HG03575 (cell line): ENCODE results near the gene YWHAB.

Experiments
- ATAC-seq: cut with Tn5 transposase; IDR thresholded peaks from one replicate; pipeline ENCODE4 v1.9.1; 2021; ENCODE audit not compliant: unreplicated experiment, insufficient number of reproducible peaks, low FRiP score; ENCODE audit errors: extremely low read depth

Gene YWHAB

DNA sequence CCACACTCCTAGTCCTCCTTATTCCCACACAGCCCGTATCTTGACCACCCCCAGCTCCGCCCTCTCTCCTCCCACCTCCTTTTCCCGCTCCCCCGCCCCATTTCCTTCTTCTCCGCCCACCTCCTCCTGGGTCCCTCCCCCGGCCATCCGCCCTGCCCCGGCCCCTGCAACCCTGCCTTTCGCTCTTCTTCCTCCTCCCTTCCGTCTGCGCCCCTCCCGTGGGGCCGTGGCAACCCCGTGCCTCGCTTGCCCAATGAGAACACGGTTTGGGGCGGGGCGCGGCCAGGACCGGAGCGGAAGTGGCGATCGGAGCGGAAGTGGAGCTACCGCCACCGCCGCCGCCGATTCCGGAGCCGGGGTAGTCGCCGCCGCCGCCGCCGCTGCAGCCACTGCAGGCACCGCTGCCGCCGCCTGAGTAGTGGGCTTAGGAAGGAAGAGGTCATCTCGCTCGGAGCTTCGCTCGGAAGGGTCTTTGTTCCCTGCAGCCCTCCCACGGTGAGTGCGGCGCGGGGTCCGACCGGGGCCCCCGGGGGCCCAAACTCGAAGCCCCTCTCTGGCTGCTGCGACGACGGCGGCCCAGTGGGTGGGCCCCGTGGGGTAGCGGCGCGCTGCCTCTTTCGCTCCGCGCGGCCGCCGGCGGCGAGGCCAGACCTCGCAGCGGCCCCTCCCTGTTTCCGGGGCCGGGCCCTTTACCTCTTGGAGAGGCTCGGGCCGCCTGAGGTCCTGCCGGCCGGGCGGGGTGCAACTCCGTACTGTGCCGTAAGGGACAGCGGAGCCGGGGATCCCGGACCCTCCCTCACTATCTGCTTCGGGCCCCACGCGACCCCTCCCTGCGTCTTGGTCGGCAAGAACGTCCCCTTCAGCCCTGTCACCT, at the start of gene YWHAB:
Gene YWHAB (plus strand): TSS at position 314 of the 874 bp plus-strand sequence. CDS start 15,829 bp downstream, outside the sequence.
- ATAC-seq: no peak

DNA sequence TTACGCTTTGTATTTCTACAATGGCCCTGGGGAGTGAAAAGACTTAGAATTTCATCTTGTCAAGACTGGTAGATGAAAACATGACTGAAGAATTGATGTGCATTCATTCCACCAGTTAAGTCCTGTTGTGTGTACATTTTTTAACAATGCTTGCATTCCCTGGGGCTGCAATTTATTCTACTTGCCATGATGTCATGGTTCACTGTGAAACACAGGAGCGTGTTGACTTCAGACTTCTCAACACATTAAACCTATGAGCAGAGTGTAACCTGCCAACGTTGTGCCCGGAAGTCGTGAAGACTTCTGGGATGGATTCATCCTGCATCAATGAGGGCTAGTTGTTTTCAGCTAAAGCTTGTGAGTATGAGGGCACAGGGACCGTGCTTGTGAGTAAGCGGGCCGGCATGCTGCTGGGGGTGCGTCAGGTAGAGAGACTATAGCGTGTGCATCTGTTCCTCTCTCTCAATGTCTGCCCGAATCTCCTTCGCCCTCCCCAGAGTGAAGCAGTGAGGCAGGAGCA, 48.8 kb upstream of the YWHAB start:
- ATAC-seq: no peak

DNA sequence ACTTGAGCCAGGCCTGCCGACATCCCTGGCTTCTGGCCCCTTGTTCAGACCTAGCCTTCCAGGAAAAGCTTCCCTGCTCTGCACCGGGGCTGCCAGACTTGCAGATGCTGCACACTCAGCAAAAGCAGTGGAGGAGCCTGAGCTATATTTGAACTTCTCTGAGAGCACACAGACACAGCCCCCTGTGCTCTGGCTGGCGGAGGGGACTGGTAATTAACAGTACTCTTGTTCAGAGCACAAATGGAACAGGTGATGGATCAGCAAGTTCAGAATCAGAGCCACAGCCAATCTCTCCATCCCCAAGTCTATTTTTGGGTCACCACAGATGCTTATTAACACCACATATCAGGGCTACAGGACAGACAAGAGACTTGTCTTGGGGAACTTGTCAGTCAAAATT, 47.6 kb upstream of the YWHAB start:
- ATAC-seq: no peak

DNA sequence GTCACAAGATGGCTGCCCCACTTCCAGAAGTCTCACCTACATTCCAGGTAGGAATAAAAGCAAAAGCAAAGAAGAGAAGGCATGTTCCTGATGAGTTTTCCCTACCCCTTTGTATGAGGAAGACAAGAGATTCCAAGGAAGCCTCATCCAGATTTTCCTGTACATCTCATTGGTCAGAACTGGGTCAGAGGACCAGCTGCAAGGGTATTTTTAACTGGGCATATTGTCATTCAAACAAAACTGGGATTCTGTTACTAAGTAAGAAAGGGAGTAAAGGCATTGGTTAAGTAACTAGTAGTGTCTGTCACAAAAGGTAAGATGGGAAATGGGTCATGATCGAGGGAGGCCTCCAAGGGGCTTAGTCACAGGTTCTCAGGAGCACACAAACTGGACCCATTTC, 47.0 kb upstream of the YWHAB start:
- ATAC-seq: no peak

DNA sequence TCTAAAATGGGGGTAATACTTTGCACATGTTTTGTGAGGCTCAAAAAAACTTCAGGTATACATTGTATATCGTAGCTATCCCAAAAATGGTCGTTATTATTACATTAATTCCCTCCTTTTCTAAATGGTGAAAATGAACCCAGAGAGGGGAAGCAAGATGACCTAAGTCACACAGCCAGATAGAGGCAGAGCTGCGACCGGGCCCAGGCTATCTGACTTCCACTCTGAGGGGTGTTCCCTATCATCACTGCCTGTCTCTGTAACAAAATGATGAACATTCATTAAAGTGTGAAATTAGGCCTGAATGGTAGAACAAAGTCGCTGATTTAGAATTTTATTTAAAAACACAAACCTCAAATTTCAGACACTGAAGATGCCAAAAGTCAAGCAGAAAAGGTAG, 46.0 kb upstream of the YWHAB start:
- no peak for ATAC-seq

DNA sequence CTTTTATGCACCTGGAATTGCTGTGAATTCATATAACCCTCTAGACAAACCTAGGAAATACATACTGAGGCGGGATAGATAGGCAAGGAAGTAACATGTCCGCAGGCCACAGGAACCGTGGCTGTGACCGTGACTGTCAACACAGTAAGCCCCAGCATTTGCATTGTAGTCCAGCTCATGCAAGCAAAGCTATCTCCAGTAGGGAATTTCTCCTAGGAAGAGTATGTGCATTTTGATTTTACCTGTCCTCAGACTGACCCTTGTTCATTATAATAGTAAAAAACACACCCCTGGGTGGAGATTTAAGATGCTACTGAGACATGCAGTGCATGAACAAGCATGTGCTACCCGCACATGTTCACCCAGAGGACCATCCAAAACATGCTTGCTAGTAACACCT, 44.7 kb upstream of the YWHAB start:
- no peak for ATAC-seq

DNA sequence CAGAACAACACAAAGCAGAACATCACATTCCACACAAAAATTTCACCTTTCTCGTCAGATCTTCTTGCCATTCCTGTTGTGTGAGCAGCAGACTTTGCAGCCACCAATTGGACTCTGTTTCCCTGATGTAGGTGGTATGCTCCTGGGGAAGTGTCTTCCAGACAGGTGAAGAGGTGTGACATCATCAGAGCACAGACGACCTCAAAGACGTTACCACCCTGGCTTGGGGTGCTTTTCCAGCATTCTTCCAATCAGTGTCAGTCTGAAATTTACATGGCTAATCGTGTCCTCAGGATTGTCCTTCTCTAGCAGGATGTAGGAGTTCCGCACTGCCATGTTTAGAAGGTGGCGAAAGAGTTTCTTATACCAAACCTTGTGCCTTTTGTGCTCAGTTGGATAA, 43.5 kb upstream of the YWHAB start:
- ATAC-seq: no peak

DNA sequence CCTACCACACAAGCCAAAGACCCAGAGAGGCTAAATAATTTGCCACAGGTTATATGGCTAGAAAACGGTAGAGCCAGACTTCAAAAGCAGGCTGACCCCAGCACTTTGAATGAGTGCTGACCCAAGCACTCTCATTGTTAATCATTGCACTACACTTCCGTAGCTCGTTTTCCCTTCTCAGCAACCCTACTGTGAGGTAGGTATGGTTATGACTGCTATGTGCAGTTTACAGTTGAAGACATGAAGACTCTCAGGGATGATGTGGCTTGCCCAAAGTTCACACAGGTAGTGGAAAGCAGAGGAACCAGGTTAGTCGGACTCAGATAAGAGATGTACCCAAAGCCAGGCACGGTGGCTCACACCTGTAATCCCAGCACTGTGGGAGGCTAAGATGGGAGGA, 41.6 kb upstream of the YWHAB start:
- ATAC-seq: no peak

DNA sequence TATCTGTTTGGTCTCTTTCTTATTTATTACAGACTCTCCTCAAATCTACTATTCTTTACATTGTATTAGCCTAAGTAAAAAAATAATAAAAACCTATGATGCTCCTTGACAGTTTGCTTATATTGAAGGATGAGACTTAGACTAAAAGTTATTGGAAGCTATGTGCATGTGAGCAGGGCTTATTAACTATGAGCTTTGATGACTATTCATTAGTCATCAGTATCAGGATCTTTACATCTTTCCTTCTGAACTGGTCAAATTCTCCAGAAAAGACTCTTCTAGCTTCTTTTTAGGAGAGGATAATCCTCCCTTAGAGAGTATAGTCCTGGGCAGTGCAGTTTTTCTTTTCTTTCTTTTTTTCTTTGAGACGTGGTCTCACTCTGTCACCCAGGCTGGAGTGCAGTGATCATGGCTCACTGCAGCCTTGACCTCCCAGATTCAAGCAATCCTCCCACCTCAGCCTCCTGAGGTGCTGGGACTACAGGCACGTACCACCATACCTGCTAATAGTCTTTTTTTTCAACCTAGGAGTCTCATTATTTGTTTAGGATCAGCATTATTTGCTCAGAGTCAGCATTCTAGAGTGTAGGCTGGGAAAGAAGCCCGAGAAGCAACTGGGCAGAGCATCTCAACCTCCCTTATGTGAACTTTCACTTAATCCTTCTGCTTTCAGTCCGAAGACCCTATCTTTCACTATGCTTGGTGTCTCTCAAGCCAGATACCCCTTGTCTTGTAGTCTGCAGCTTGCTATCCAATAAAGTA, 37.1 kb upstream of the YWHAB start:
- no peak for ATAC-seq

DNA sequence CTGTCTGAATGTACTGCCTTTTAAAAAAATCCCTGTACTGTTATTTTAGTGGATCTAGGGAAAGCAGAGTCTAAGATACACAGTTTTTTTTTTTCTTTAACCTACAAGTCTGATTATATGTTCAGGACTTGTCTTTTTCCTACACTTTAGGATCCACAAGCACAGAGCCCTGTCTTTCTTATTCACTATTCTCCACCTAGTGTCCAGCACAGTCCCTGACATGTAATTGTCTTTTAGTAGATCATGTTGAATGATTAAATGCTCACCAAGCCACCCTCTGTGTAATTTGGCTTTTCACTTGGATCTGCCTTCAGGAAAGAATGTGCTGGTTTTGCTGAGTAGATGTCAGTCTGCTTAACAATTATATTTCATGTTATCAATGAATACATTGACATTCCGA, 35.8 kb upstream of the YWHAB start:
- no peak for ATAC-seq

DNA sequence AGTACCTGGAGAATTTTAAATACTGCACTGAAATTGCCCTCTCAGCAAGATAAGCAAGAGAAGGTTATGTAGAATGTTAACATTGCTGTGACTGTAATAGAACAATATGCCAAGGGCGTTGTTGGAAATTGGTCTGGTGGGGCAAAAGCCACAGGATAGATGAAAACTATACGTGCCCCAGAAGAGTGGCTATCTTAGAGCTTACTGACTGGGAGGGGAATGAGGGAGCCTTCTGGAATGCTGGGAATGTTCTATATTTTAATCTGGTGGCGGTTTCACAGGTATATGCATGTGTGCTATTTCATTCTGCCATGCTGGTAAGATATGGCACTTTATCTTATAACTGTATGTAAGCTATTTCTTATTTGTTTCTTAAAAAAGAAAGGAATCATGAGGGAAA, 35.2 kb upstream of the YWHAB start:
- no peak for ATAC-seq

DNA sequence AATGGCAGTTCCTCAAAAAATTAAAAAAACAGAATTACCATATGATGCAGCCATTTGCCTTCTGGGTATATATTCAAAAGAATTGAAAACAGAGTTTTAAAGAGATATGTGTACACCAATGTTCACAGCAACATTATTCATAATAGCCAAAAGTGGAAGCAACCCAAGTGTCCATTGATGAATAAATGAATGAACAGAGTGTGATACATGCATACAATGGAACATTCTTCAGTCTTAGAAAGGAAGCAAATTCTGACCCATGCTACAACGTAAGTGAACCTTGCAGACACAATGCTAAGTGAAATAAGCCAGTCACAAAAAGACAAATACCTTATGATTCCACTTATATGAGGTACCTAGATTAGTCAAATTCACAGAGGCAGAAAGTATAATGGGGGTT, 34.7 kb upstream of the YWHAB start:
- ATAC-seq: no peak

DNA sequence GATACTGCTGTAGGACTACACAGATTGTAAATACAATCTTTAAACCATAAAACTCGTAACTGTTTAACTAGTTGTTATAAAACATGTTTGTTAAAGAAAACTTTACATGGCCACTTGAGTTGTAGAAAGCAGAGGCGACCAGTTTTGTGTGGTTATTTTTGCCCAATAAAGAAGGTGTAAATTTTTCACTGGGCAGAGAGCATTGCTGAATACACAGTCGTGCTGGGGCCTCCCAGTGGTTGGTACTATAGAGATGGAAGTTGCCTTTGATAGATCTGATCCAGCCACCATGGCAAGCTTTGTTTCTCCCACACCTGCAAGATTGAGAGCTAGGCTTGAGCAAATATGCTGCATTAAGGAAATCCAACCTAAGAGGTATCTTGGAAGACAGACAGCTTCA, 34.0 kb upstream of the YWHAB start:
- no peak for ATAC-seq

DNA sequence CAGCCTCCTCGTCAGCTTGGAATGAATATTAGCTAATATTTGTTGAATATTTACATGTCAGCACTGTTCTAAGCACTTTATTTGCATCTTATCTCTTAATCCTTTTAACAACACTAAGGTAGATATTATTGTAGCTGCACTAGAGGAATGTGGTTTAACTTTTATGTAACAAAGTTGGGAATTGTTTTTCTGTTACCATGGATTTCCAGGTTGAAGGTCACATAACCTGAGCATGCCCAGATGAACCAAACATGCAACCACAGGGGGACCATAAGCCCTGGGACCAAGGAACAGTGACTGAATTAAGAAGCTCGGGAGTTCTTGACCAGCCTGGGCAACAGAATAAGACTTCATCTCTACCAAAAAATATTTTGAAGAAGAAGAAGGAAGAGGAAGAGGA, 29.1 kb upstream of the YWHAB start:
- no peak for ATAC-seq

DNA sequence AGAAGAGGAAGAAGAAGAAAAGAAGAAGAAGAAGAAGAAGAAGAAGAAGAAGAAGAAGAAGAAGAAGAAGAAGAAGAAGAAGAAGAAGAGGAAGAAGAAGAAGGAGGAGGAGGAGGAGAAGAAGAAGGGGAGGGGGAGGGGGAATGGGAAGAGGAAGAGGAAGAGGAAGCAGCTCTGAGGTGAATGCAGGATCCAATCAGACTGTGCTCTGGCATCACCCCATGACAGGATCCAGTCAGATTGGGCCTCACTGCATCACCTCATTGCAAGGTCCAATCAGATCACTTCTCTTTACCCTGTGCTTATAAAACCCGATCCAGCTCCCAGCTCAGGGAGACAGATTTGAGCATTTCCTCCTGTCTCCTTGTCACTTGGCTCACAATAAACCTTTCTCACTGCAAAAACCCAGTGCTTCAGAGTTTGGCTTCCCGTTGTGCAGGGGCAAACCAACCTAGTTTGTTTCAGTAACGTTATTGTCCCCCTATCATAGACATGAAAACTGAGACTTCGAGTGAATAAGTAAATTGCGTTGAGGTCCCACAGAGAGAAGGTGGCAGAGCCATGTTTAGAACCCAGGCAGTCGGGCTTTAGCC, 28.6 kb upstream of the YWHAB start:
- no peak for ATAC-seq

DNA sequence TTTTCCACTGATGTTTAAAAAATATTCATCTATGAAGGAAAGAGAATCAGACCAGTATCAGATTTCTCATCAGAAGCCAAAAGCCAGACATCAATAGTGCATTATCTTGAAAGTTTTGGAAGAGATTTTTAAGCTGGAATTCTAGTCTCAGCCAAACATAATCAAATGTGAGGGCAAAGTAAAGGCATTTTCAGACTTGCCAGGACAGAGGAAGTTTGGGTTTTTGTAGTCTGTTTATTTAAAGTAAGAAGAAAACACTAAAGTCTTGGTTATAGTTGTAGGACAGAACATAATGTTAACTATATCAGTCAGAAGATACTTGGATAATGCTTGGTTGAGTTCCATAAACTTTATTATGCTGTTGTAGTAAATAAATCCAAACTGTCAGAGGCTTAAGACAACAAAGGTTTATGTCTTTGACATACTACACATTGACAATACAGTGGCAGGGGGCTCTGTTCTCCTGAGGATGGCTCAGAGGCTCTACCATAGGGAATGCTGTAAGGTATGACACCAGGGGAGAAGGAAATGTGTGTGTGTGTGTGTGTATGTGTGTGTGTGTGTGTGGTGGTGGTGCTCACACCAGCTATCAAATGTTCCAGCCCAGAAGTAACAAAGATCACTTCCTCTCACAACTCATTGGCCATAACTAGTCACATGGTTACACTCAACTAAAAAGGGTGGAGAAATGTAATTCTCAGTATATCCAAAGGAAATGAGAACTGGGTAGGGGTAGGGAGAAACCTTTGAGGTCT, 26.7 kb upstream of the YWHAB start:
- no peak for ATAC-seq

DNA sequence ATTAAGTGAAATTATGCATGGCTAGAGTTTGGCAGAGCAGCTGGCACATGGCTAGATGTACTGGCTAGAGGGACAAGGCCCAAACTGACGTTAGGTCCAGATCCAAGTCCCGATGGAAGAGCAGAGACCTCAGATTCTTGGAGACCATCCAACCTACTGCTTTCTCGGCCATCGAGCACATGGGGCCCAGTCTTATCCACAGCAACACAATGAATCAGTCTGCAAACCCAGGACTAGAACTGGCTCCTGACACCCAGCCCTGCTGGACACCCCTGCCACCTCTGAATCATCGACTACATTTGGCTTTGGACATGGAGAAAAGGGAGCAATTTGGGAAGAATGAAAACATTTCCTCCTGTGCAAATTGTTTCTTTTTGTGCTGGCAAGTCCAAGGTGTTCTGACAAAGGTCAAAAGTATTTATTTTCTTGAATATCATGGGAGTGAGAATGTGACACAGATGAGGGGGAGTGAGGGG, 23.9 kb upstream of the YWHAB start:
- no peak for ATAC-seq

DNA sequence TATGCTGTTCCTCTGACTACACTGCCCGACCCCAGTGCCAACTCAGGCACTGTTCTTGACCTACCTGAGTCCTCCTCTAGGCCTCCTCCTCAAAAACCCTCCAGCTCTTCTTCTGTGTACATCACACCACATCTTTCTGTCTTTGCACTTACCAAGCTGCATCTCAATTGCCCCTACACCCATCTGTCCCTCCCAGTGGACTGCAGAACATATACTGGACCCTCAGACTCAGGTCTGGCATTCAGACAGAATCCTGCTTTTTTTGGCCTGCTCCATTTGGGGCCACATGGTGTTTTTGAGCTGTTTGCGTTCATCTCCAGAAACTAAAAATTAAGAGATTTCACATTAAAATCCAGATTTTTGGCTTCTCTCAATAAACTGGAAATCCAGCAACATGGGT, 23.2 kb upstream of the YWHAB start:
- ATAC-seq: no peak
